PC-3 (cell line): ENCODE results near the gene SLC13A1. TPM values are rescaled to one million over a fixed set of nuclear protein-coding genes. Genes with fewer than 3 reads are reported as not detected.

Experiments
- ATAC-seq: fragments of 200-7000 bp; cut with Tn5 transposase; 2 replicates; pipeline ENCODE4 v1.9.1; 2020; ENCODE audit warnings: mild to moderate bottlenecking, moderate library complexity
- BruUV-seq: library from RNA; stranded (reverse); fragments of 400-500 nt; replicated peaks from 2 replicates; lab custom pipeline; 2021; lab: Mats Ljungman, UMichigan
- CTCF ChIA-PET: fragments of 300-600 bp; sonication (Branson Sonifier 250); formaldehyde crosslinking; loops from one replicate; lab custom pipeline; 2022; ENCODE audit warnings: antibody characterized with exemption; lab: Charles Lee
- POLR2A ChIA-PET: fragments of 300-600 bp; sonication (Branson Sonifier 250); formaldehyde crosslinking; loops from one replicate; lab custom pipeline; 2022; ENCODE audit warnings: antibody characterized with exemption; ENCODE audit not compliant: unreplicated experiment; lab: Charles Lee
- DNase-seq: peaks from one replicate; pipeline ENCODE4 v3.0.0-alpha.2; 2015
- H2AFZ ChIP-seq: fragments of 300-600 bp; sonication (generic); 2 replicates; pipeline ENCODE4 v1.6.0; 2016; ENCODE audit warnings: antibody characterized with exemption, low read length
- H3F3A ChIP-seq: fragments of 300-600 bp; sonication (generic); one replicate; pipeline ENCODE4 v1.6.0; 2017; ENCODE audit warnings: antibody characterized with exemption, low read length, control low read depth, mild to moderate bottlenecking; ENCODE audit not compliant: unreplicated experiment
- H3K27ac ChIP-seq: fragments of 300-600 bp; sonication (generic); 2 replicates; pipeline ENCODE4 v1.5.1; 2016; ENCODE audit warnings: mild to moderate bottlenecking, low read length
- H3K27me3 ChIP-seq: fragments of 300-600 bp; sonication (generic); 2 replicates; pipeline ENCODE4 v1.6.1; 2016; ENCODE audit warnings: low read length, mixed read lengths
- H3K36me3 ChIP-seq: fragments of 300-600 bp; sonication (generic); 2 replicates; pipeline ENCODE4 v1.6.1; 2016; ENCODE audit warnings: low read depth, mixed run types, low read length, mixed read lengths
- H3K4me1 ChIP-seq: fragments of 300-600 bp; sonication (generic); 2 replicates; pipeline ENCODE4 v1.5.1; 2016; ENCODE audit warnings: low read length; ENCODE audit not compliant: insufficient read depth
- H3K4me2 ChIP-seq: fragments of 300-600 bp; sonication (generic); 2 replicates; pipeline ENCODE4 v1.6.0; 2016; ENCODE audit warnings: low read length
- H3K4me3 ChIP-seq: fragments of 300-600 bp; sonication (generic); 2 replicates; pipeline ENCODE4 v1.5.1; 2016; ENCODE audit warnings: mild to moderate bottlenecking, low read length, mixed read lengths
- H3K79me2 ChIP-seq: fragments of 300-600 bp; sonication (generic); 2 replicates; pipeline ENCODE4 v1.6.1; 2017; ENCODE audit warnings: low read length, mixed read lengths
- H3K9ac ChIP-seq: fragments of 300-600 bp; sonication (generic); 2 replicates; pipeline ENCODE4 v1.6.0; 2016; ENCODE audit warnings: mild to moderate bottlenecking, low read length
- H3K9me2 ChIP-seq: fragments of 300-600 bp; sonication (generic); replicated peaks from 2 replicates; pipeline ENCODE4 v1.6.1; 2016; ENCODE audit warnings: mixed run types, low read length, mixed read lengths
- H3K9me3 ChIP-seq: fragments of 300-600 bp; sonication (generic); 2 replicates; pipeline ENCODE4 v1.6.1; 2016; ENCODE audit warnings: low read length, mixed read lengths
- H4K20me1 ChIP-seq: fragments of 300-600 bp; sonication (generic); 2 replicates; pipeline ENCODE4 v1.6.1; 2016; ENCODE audit warnings: low read length, mixed read lengths
- EZH2 ChIP-seq: fragments of 300-600 bp; sonication (generic); IDR thresholded peaks from one replicate; pipeline ENCODE4 v1.6.1; 2017; ENCODE audit warnings: antibody characterized with exemption, mild to moderate bottlenecking, low read length; ENCODE audit not compliant: unreplicated experiment
- EZH2phosphoT487 ChIP-seq: fragments of 300-600 bp; sonication (generic); IDR thresholded peaks from 2 replicates; pipeline ENCODE4 v1.6.1; 2018; ENCODE audit warnings: mild to moderate bottlenecking, antibody characterized with exemption, low read length, borderline replicate concordance
- intact Hi-C: fragments of 100-400 bp; cut with micrococcal nuclease; formaldehyde crosslinking; loops from 2 replicates; pipeline ENCODE4 v1.9.0; 2023
- total RNA-seq: library from RNA; depleted of rRNA; stranded (reverse); fragments of >200 nt; gene quantifications from 2 replicates; pipeline ENCODE4 v1.2.3, GENCODE V29; 2014
- TF ChIP-seq, protein P1 (sequence below): fragments of 300-600 bp; sonication (generic); conservative IDR thresholded peaks from 2 replicates; pipeline ENCODE4 v1.5.1; 2017; ENCODE audit warnings: antibody characterized with exemption, low read depth, mild to moderate bottlenecking, low read length

SLC13A1 gene
- total RNA-seq, 1 experiment from 2014 or later, result not detected

DNA sequence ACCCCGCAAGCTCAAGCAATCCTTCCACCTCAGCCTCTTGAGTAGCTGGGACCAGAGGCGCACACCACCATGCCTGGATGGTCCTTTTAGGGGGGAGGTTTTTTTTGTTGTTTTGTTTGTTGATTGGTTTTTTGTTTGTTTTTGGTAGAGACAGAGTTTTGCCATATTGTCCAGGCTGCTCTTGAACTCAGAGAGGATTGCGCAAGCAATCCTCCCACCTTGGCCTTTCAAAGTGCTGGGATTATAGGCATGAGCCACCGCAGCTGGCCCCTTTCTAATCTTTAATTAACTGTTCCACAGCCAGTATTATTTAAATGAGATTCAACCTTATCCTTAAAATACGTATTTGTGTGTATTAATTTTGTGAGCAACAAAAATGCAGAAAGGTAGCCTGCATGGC lies 65.8 kb downstream of the SLC13A1 start:
- Histone ChIP-seq H3K9me2 (no peaks in the 10 kb centered on the region), H3K4me3 (no peak overlapping the region), H3F3A (no peaks in the 10 kb centered on the region), H3K9me3 (no peaks in the 10 kb centered on the region), H3K79me2 (no peaks in the 10 kb centered on the region), H3K36me3 (no peaks in the 10 kb centered on the region), H3K27me3 (no peaks in the 10 kb centered on the region), H3K27ac (no peak overlapping the region), H4K20me1 (no peaks in the 10 kb centered on the region), H3K9ac (no peak overlapping the region), H2AFZ (no peak overlapping the region), H3K4me2 (no peak overlapping the region), H3K4me1 (no peaks in the 10 kb centered on the region)
- intact Hi-C loops, result no loop called here
- ChIA-PET CTCF (no interaction called here), POLR2A (no interaction called here)
- no TSS peak for BruUV-seq
- TF ChIP-seq, protein P1, sequence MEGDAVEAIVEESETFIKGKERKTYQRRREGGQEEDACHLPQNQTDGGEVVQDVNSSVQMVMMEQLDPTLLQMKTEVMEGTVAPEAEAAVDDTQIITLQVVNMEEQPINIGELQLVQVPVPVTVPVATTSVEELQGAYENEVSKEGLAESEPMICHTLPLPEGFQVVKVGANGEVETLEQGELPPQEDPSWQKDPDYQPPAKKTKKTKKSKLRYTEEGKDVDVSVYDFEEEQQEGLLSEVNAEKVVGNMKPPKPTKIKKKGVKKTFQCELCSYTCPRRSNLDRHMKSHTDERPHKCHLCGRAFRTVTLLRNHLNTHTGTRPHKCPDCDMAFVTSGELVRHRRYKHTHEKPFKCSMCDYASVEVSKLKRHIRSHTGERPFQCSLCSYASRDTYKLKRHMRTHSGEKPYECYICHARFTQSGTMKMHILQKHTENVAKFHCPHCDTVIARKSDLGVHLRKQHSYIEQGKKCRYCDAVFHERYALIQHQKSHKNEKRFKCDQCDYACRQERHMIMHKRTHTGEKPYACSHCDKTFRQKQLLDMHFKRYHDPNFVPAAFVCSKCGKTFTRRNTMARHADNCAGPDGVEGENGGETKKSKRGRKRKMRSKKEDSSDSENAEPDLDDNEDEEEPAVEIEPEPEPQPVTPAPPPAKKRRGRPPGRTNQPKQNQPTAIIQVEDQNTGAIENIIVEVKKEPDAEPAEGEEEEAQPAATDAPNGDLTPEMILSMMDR, result no peak
- TF ChIP-seq EZH2 (no peak), EZH2phosphoT487 (no peak)
- ATAC-seq (no peak), DNase-seq (no peak)

DNA sequence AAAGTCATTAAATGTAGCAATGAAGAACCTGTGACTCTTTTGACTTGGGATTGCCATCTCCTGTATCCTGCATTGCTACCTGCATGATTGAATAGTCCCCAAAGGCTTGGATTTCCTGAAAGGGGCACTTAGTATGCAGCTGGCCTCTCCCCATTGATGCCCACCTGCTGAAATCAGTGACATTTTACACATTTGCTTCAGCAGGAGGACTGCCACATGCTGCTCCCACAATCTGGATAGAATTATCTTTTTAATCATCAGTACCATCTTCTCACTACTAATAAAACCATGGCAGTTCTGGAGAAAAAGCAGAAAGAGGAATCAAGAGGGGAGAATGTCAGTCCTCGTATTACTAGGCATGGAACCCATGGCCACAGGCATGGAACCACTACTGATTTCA lies 67.8 kb downstream of the SLC13A1 start:
- H3K4me1 ChIP-seq, result no peaks in the 10 kb centered on the region
- BruUV-seq, result no TSS peak
- H3K9me2 ChIP-seq, result no peaks in the 10 kb centered on the region
- no peaks in the 10 kb centered on the region for H4K20me1 ChIP-seq
- no peak for DNase-seq
- no peaks in the 10 kb centered on the region for H3F3A ChIP-seq
- H3K36me3 ChIP-seq, result no peaks in the 10 kb centered on the region
- H3K9ac ChIP-seq, result no peak overlapping the region
- no peaks in the 10 kb centered on the region for H3K79me2 ChIP-seq
- TF ChIP-seq EZH2 (no peak), EZH2phosphoT487 (no peak)
- TF ChIP-seq, protein P1, result no peak
- intact Hi-C loops, result no loop called here
- H3K9me3 ChIP-seq, result no peaks in the 10 kb centered on the region
- ChIA-PET POLR2A (no interaction called here), CTCF (no interaction called here)
- H3K4me2 ChIP-seq, result no peak overlapping the region
- H2AFZ ChIP-seq, result no peak overlapping the region
- no peak for ATAC-seq
- no peak overlapping the region for H3K4me3 ChIP-seq
- no peaks in the 10 kb centered on the region for H3K27me3 ChIP-seq
- H3K27ac ChIP-seq, result no peak overlapping the region

DNA sequence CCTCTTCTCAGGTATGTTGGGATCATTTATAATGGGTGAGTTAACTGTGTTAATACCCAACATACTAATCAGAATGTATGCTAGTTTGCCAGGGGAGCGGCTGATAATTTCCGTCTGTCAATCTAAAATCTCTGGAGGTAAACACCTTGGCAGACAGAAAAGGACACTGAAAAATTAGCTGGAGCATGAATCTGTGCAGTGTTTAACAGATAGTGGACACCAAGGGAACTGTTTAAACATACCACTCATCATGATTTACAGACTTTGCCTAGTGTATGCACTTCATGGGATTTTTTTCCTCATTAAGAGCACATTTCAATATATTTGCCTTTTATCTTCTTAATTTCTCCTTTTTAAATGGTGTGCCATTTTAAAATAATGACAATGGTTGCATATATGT lies 68.2 kb downstream of the SLC13A1 start:
- POLR2A ChIA-PET, result no interaction called here
- Histone ChIP-seq H3K27me3 (no peaks in the 10 kb centered on the region), H3K9me3 (no peaks in the 10 kb centered on the region), H2AFZ (no peak overlapping the region), H3K4me1 (no peaks in the 10 kb centered on the region), H4K20me1 (no peaks in the 10 kb centered on the region), H3K4me2 (no peak overlapping the region), H3K9ac (no peak overlapping the region), H3K9me2 (no peaks in the 10 kb centered on the region), H3K27ac (no peak overlapping the region), H3K79me2 (no peaks in the 10 kb centered on the region), H3K4me3 (no peak overlapping the region), H3K36me3 (no peaks in the 10 kb centered on the region), H3F3A (no peaks in the 10 kb centered on the region)
- ATAC-seq (no peak), DNase-seq (no peak)
- TF ChIP-seq EZH2, result no peak
- TF ChIP-seq, protein P1, result no peak
- TF ChIP-seq EZH2phosphoT487, result no peak
- intact Hi-C loops, result no loop called here
- BruUV-seq, result no TSS peak
- CTCF ChIA-PET, result no interaction called here
